SK-N-DZ (cell line): Measurements from ENCODE around the gene CRELD2.

Experiments
- DNase-seq: peaks from one replicate; pipeline ENCODE4 v3.0.0-alpha.2; 2015; ENCODE audit warnings: low spot score

The CRELD2 gene

GRCh38 chr22:49929994-49930575 is 11.7 kb downstream of the CRELD2 start:
- DNase-seq, result no peak

DNA sequence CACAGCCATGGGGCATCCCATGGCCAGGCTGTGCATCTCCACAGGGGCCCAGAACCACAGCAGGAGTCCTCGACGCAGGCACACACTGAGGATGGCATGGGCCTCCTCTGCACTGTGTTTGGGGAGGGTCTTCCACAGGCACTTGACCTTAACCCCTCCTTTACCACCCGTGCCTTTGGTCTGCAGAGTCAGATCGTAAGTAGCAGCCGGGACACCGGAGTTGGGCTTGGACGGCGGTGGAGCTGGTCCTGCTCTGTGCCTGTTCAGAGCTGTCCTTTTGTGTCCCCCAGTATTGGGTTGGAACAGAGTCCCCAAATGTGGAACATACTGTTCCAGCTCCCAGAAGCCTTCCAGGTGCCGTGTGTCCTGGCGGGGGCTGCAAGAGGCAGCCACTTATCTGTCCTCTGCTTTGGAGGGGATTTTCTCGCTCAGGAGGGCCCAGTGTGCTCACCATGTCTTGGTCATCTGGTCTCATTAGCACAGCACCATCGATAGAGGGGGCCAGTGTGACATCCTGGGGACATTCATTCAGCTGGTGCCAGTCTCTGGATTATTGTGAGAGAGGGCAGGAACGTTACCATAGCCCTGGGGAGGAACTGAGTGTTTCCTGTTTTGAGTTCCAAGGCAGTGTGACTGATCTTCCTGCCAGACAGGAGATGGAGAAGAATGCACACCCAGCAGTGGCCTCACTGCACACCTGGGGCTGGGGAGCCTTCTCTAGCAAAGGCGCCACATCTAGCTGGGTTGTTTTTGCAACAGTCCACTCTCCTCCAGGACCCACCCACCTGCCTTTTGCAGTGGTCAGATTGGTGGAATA is 12.4 kb downstream of the CRELD2 start:
- peak; percentile 59 for DNase-seq

DNA sequence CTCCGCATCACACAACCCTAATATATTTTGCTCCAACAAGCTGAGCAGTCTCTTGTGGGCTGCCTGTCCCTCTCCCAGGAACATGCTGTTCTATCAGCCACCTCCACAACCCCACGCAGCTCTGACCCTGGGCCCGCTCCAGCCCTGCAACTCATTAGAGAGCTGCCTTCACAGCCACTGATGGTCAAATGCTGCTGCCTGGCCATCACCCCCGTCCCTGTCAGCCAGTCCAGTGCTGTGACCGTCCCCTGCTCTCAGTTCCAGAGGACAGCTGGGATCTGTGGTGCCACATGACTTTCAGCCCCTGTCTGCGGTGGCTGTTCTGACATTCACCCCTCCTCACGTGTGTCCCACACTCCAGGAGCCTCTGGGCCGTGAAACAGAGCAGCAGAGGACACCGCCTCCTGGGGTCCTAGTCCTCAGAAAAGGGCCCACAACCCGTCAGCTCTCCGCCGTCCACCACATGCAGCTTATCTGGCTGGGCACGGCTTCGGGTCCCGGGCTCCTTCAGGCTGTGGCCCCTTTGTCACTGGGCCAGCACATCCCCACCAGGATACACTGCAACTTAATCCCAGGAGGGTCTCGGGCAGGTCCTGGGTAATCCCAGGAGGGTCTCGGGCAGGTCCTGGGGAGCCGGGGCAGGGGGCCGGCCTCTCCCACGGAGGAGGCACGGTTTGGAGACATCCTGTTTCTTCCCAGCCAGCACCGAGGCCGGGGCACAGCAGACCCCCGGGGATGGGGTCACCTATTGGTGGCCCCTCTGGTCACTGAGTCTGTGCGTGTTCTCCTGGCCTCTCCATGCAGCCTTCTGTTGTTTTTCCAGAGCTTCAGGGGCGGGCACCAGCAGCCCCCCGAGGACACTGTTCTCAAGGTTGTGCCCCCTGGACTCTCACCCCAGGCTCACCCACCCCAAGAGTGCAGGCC is 15.1 kb downstream of the CRELD2 start:
- DNase-seq, result no peak

DNA sequence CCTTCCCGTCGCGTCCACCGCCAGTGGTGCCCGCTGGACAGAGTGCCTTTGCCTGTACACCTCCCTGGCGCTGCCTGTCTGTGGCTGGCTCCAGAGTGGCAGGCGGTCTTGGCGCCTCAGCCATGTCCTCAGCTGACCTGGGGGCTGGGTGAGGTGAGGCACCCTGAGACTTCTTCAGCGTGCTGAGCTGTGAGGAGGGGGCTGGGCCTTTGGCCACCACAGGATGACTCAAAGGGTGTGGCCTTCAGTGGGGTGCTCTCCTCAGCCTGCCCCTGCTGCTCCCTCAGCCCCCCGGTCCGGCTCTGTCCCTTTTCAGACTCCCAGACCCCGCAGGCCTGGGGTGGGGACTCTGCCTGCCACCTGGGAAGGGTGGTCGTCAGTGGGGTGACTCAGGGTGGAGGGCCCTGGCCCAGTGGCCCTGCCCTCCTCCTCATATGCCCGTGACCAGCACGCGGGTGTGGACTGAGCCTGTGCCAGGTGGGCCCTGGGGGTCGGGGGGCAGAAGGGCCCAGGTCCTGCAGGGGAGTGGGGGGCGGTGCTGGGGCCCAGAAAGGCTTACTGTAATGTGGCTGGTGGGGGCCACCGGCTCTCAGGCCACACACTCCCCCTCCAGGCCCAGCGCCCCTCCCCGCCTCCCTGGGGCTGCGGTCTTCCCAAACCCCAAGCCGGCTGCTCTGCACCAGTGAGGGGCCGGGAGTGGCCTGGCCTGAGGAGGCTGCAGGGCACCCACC is 15.9 kb downstream of the CRELD2 start:
- DNase-seq, result no peak

- no peak for DNase-seq
Measured at GRCh38 chr22:49934891-49935557, 16.6 kb downstream of the CRELD2 start.

DNA sequence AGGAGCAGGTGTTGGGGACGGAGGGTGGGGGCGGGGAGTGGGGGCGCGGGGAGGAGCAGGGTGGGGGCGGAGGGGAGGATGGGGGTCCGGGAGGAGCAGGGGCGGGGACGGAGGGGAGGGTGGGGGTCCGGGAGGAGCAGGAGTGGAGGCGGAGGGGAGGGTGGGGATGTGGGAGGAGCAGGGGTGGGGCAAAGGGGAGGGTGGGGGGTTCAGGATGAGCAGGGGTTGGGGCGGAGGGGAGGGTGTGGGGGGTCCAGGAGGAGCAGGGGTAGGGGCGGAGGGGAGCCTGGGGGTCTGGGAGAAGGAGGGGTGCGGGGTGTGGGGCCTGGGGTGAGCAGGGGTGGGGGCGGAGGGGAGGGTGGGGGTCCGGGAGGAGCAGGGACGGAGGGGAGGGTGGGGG is 17.1 kb downstream of the CRELD2 start:
- DNase-seq, result no peak

DNA sequence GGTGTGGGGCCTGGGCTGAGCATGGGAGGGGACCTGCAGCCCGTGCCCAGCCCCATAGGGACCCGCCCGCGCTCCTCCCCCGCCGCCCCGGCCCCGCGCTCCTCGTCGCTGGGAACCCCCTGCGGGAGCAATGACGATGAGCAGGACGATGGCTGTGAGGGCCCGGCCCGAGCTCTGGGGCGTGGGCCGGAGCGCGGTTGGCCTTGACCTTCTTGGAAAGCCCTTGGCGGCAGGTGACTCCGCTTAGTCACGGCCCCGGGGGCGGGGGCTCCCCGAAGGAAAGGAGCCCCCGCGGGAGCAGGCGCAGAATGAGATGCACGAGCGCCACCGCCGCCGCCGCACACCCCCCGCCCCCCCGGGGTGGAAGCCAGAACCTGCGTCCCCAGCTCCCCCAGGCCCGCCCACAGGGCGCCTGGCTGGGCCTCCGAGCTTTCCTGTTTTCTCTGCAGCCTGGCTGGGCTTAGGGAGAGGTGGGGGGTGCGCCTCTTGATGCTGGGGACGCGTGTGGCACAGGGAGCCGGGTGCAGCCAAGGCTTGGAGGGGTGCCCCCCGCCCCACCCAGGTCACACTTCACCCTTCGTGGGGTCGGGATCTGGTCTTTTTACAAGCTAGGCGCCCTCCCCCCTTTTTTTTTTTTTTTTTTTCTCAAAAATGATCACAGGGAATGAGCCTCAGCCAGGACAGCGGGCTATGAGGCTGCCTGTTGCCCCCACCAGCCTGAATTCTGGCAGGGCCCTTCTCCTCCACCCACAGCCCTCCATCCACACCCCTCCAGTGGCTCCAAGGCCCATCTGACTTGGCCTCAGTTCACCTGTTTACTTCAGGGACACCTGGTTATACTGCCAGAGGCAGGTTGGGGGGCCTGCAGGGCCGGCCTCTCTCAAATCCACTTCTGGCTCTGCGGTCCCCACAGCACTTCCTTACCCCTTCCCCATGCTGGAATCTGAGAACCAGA is 17.9 kb downstream of the CRELD2 start:
- no peak for DNase-seq

GRCh38 chr22:49936973-49937757 is 18.7 kb downstream of the CRELD2 start:
- no peak for DNase-seq

DNA sequence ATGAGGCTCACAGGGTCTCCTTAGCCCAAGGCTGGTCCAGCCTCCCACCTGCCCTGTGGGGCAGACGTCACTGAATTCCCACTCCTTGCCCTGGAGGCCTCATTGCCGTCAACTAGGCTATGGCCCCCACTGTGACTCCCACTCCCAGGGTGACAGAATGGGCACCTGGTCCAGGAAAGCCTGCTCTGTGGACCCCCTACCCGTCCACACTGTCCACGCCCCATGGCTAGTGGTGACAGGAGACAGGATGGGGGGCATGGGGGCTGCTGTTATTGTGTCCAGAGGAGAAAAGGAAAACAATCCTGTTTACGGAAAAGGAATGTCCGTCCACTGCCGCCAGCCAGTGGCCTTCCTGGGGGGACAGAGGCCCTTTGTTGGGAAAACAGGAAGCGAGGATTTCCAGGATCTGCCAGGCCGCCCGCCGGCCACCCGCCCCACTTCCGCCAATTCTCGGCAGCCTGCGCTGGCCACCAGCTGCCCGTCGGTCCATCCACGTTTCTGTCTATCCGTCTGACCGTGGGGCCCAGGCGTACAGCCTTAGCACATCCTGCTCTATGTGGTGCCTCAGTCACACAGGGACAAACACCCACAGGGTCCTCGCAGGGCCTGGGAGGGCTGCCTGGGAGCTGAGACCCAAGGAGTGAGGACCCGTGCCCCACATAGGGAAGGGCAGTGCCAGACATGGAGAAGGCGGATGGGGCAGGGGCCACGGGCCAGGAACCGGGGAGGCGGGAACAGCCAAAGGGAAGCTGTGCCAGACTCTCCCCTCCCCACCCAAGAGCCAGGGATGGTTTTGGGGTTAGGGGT is 19.5 kb downstream of the CRELD2 start:
- DNase-seq, result no peak

DNA sequence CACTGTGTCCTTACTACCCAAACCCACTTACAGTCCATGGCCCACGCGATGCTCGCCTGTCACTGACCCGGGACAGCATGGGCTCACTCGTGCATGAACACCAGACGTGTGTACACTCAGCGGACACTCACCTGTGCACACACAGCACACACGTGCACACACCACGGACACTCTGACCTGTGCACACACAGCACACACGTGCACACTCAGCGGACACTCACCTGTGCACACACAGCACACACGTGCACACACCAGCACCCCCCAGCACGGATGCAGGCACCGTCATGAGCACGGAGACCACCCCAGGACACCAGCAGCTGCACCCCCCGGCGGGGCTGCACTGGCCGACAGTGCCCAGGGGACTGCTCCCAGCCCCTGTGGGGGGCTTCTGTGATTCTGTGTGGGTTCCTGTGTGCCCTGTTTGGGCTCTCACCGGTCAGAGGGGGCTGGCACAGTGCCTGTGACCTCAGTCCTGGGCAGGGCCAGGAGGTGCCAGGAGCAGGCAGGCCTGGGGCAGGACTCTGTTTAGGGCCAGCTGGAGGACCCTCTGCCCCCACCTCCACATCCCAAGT is 20.2 kb downstream of the CRELD2 start:
- no peak for DNase-seq

DNA sequence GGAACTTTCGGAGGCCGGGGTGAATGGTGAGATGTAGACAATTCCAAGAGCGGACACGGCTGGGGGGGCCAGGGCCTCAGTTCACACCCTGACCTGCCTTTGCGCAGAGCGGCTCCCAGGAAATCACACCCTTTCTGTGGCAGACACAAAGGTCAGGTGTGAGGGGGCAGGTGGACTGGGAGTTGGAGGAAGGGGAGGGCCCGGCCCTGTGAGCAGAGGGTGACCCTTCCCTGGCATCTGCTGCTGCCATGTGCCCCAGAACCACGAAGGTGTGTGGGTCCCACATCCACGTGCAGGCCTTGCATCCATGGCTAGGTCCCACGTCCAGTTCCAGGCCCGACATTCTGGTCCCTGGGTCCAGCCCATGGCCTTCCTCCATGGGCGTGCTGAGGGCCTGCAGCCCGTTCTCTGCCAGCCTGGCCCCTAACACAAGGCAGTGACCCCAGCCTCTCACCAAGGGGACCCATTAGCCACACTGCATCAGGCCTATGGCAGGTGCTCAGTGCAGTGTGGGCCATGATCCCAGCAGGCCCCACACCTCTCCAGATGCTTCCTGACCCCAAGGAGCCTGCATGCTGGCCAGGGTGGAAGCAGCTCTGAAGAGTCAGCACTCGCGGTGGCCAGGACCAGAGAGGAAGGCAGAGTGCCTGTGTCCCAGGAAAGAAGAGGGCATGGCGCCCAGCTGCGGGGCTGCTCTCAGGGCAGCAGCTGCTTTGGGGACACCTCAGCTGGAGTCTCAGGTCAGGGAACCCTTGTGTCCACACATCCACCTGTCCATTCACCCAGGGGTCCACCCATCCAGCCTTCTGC is 23.3 kb downstream of the CRELD2 start:
- no peak for DNase-seq

DNA sequence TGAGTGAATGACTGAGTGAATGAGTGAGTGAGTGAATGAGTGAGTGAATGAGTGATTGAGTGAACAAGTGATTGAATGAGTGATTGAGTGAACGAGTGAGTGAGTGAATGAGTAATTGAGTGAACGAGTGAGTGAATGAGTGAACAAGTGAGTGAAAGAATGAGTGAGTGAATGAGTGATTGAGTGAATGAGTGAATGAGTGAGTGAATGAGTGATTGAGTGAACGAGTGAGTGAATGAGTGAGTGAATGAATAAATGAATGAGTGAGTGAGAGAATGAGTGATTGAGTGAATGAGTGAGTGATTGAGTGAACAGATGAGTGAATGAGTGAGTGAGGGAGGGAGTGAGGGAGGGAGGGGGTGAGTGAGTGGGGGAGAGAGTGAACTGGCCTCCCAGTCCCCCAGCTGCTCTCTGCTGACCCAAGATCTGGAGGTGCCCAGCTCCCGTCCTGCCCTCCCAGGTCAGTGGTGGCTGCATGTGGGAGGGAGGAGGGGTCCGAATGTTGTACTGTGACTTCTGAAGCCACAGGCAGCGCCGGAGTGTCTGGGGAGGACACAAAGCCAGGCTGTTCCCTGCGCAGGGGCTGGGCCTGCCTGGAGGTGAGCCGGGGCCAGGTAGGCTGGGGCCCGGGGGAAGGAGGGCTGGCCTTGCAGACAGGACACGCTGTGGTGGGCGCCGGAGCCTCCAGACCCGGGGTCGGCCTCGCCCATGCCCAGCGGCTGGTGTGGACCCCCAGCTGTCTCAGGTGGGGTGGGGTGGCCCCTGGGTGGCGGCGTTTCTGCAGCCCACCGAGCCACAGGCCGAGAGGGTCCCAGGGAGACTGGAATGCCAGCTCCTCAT is 24.4 kb downstream of the CRELD2 start:
- DNase-seq, result no peak

GRCh38 chr22:49943405-49943765 is 25.0 kb downstream of the CRELD2 start:
- DNase-seq, result no peak

GRCh38 chr22:49943771-49944398 is 25.5 kb downstream of the CRELD2 start:
- no peak for DNase-seq

GRCh38 chr22:49944399-49944891 is 26.0 kb downstream of the CRELD2 start:
- DNase-seq, result no peak
